ENCODE measurements around the gene SH3GLB2. TPM values are rescaled to one million over a fixed set of nuclear protein-coding genes. Genes with fewer than 3 reads are reported as not detected.

The SH3GLB2 gene
- total RNA-seq, 3 donors from 2014 or later (not counting 1 experiment from before 2014, with no cell fraction given): 50.3 to 67.1 (median 65.4) TPM

- WGBS (ENCODE audit: insufficient coverage): 99% methylated on average over 5 of the region's 5 CpGs
- Mint-ChIP-seq H3K27me3 (ENCODE audit: low read depth in 2 of 2) (no peaks in the 10 kb centered on the region), H3K27ac (no peak overlapping the region), H3K4me1 (no peaks in the 10 kb centered on the region), H3K4me3 (no peak overlapping the region), H3K9me3 (no peaks in the 10 kb centered on the region), H3K36me3 (peaks cover 24% of the 10 kb centered on the region)
- Histone ChIP-seq H3K9me3 (ENCODE audit: control insufficient read depth, insufficient read depth, low read length) (no peaks in the 10 kb centered on the region), H3K27me3 (ENCODE audit: control insufficient read depth, insufficient read depth, low read length) (no peaks in the 10 kb centered on the region), H3K4me1 (ENCODE audit: control insufficient read depth, insufficient read depth, low read length) (no peaks in the 10 kb centered on the region), H3K27ac (ENCODE audit: low read length) (no peak overlapping the region), H3K36me3 (ENCODE audit: control insufficient read depth, insufficient read depth, low read length) (peaks cover 73% of the 10 kb centered on the region), H3K4me3 (ENCODE audit: low read length) (no peak overlapping the region)
- TF ChIP-seq CTCF (IDR thresholded peaks at IDR 0.05): no peak
- intact Hi-C loops (cut with micrococcal nuclease): no loop called here
- ATAC-seq (no peak), DNase-seq (no peak)
Observed at GRCh38 chr9:128986671-128987070, 41.5 kb downstream of the SH3GLB2 start.

GRCh38 chr9:128983536-128983935, 44.6 kb downstream of the SH3GLB2 start:
- H3K9me3 Mint-ChIP-seq: no peaks in the 10 kb centered on the region
- WGBS (ENCODE audit: insufficient coverage): 97% methylated on average over 5 of the region's 8 CpGs
- DNase-seq: no peak
- Histone ChIP-seq H3K36me3 (ENCODE audit: control insufficient read depth, insufficient read depth, low read length) (peaks cover 91% of the 10 kb centered on the region), H3K27ac (ENCODE audit: low read length) (no peak overlapping the region), H3K27me3 (ENCODE audit: control insufficient read depth, insufficient read depth, low read length) (no peaks in the 10 kb centered on the region), H3K4me3 (ENCODE audit: low read length) (no peak overlapping the region), H3K4me1 (ENCODE audit: control insufficient read depth, insufficient read depth, low read length) (no peaks in the 10 kb centered on the region), H3K9me3 (ENCODE audit: control insufficient read depth, insufficient read depth, low read length) (no peaks in the 10 kb centered on the region)
- no peak overlapping the region for H3K27ac Mint-ChIP-seq
- no peak overlapping the region for H3K4me3 Mint-ChIP-seq
- ATAC-seq: no peak
- H3K36me3 Mint-ChIP-seq: peaks cover 24% of the 10 kb centered on the region
- no peaks in the 10 kb centered on the region for H3K4me1 Mint-ChIP-seq
- intact Hi-C loops (cut with micrococcal nuclease): no loop called here
- no peak for TF ChIP-seq CTCF (IDR thresholded peaks at IDR 0.05)
- no peaks in the 10 kb centered on the region for H3K27me3 Mint-ChIP-seq (ENCODE audit: low read depth in 2 of 2)

GRCh38 chr9:128979111-128979510, 49.0 kb downstream of the SH3GLB2 start:
- Mint-ChIP-seq H3K9me3 (no peaks in the 10 kb centered on the region), H3K36me3 (peaks cover 10% of the 10 kb centered on the region), H3K27ac (no peak overlapping the region), H3K4me3 (no peak overlapping the region), H3K27me3 (ENCODE audit: low read depth in 2 of 2) (no peaks in the 10 kb centered on the region), H3K4me1 (no peaks in the 10 kb centered on the region)
- WGBS (ENCODE audit: insufficient coverage): 100% methylated on average over 3 of the region's 3 CpGs
- no peak for TF ChIP-seq CTCF (IDR thresholded peaks at IDR 0.05)
- no peak for DNase-seq
- no peaks in the 10 kb centered on the region for H3K27me3 ChIP-seq (ENCODE audit: control insufficient read depth, insufficient read depth, low read length)
- peaks cover 77% of the 10 kb centered on the region for H3K36me3 ChIP-seq (ENCODE audit: control insufficient read depth, insufficient read depth, low read length)
- no peak overlapping the region for H3K4me3 ChIP-seq (ENCODE audit: low read length)
- no peak overlapping the region for H3K27ac ChIP-seq (ENCODE audit: low read length)
- intact Hi-C loops (cut with micrococcal nuclease): no loop called here
- no peak for ATAC-seq
- H3K4me1 ChIP-seq (ENCODE audit: control insufficient read depth, insufficient read depth, low read length): no peaks in the 10 kb centered on the region
- no peaks in the 10 kb centered on the region for H3K9me3 ChIP-seq (ENCODE audit: control insufficient read depth, insufficient read depth, low read length)

GRCh38 chr9:128972956-128973355, 55.2 kb downstream of the SH3GLB2 start:
- Mint-ChIP-seq H3K36me3 (peaks cover 25% of the 10 kb centered on the region), H3K27ac (no peak overlapping the region), H3K4me1 (no peaks in the 10 kb centered on the region), H3K27me3 (ENCODE audit: low read depth in 2 of 2) (no peaks in the 10 kb centered on the region), H3K4me3 (no peak overlapping the region), H3K9me3 (no peaks in the 10 kb centered on the region)
- H3K27me3 ChIP-seq (ENCODE audit: control insufficient read depth, insufficient read depth, low read length): no peaks in the 10 kb centered on the region
- no peak overlapping the region for H3K27ac ChIP-seq (ENCODE audit: low read length)
- no peak for DNase-seq
- no peaks in the 10 kb centered on the region for H3K4me1 ChIP-seq (ENCODE audit: control insufficient read depth, insufficient read depth, low read length)
- intact Hi-C loops (cut with micrococcal nuclease): no loop called here
- no peak overlapping the region for H3K4me3 ChIP-seq (ENCODE audit: low read length)
- ATAC-seq: no peak
- H3K9me3 ChIP-seq (ENCODE audit: control insufficient read depth, insufficient read depth, low read length): no peaks in the 10 kb centered on the region
- TF ChIP-seq CTCF (IDR thresholded peaks at IDR 0.05): no peak
- H3K36me3 ChIP-seq (ENCODE audit: control insufficient read depth, insufficient read depth, low read length): peaks cover 76% of the 10 kb centered on the region
- WGBS (ENCODE audit: insufficient coverage): 96% methylated on average over 3 of the region's 4 CpGs
